COLO668 (cell line): ENCODE measurements around the gene ZSCAN5B.

ENCODE experiments used
- DNase-seq: peaks from one replicate; lab custom pipeline; 2025; ENCODE audit not compliant: unreplicated experiment; lab: John Stamatoyannopoulos, UW

ZSCAN5B gene

GRCh38 chr19:56147307-56147706, 50.3 kb downstream of the ZSCAN5B start:
- no peak for DNase-seq

- DNase-seq, result no peak
Observed at GRCh38 chr19:56146904-56147303, 50.7 kb downstream of the ZSCAN5B start.

- DNase-seq, result no peak
Observed at GRCh38 chr19:56145698-56146097, 51.9 kb downstream of the ZSCAN5B start.

- no peak for DNase-seq
Observed at GRCh38 chr19:56144831-56145230, 52.8 kb downstream of the ZSCAN5B start.

- DNase-seq, result no peak
Observed at GRCh38 chr19:56144376-56144775, 53.2 kb downstream of the ZSCAN5B start.

GRCh38 chr19:56142897-56143434, 54.6 kb downstream of the ZSCAN5B start:
- no peak for DNase-seq

GRCh38 chr19:56142087-56142787, 55.3 kb downstream of the ZSCAN5B start:
- peak; percentile 52 for DNase-seq

- peak; percentile 19 for DNase-seq
Observed at GRCh38 chr19:56141417-56141993, 56.1 kb downstream of the ZSCAN5B start.

- DNase-seq, result peak; percentile 99
Observed at GRCh38 chr19:56140583-56141416, 56.8 kb downstream of the ZSCAN5B start, which contains the start of gene ZNF444. Gene ZNF444, plus strand, starts transcription at chr19:56141287. Its CDS starts 5,625 bp downstream, at chr19:56146912.

GRCh38 chr19:56139847-56140582, 57.6 kb downstream of the ZSCAN5B start:
- no peak for DNase-seq
